ENCODE data around the gene FOSL2.

GRCh38 chr2:28391564-28392296 is 928 bp upstream of the FOSL2 start:
- TF ChIP-seq POLR2A (IDR thresholded peaks at IDR 0.05; ENCODE audit: low read length), result peak; percentile 38
- TF ChIP-seq GATA1 (IDR thresholded peaks at IDR 0.05; ENCODE audit: low read depth, low read length), result no peak

Data from erythroblast (primary cell).